ACC112 (cell line): ENCODE data around the gene PIGV.

Experiments used
- H2AFZ ChIP-seq: fragments of 200-600 bp; sonication (generic); one replicate; pipeline ENCODE4 v1.6.0; 2017; ENCODE audit warnings: antibody characterized with exemption, low read length; ENCODE audit not compliant: unreplicated experiment
- H3K27ac ChIP-seq: fragments of 200-600 bp; sonication (generic); 2 replicates; pipeline ENCODE4 v1.5.1; 2014; ENCODE audit warnings: low read depth, mild to moderate bottlenecking, antibody characterized with exemption, low read length, moderate library complexity
- H3K27me3 ChIP-seq: fragments of 200-600 bp; sonication (generic); 2 replicates; pipeline ENCODE4 v1.6.1; 2014; ENCODE audit warnings: mild to moderate bottlenecking, antibody characterized with exemption, low read length, moderate library complexity, mixed read lengths; ENCODE audit not compliant: insufficient read depth
- H3K36me3 ChIP-seq: fragments of 200-600 bp; sonication (generic); 2 replicates; pipeline ENCODE4 v1.6.1; 2016; ENCODE audit warnings: mild to moderate bottlenecking, antibody characterized with exemption, low read length, moderate library complexity, mixed read lengths; ENCODE audit not compliant: insufficient read depth
- H3K4me1 ChIP-seq: fragments of 200-600 bp; sonication (generic); one replicate; pipeline ENCODE4 v1.6.1; 2016; ENCODE audit warnings: low read length, mixed read lengths; ENCODE audit not compliant: insufficient read depth, unreplicated experiment, control insufficient read depth
- H3K4me3 ChIP-seq: fragments of 200-600 bp; sonication (generic); 2 replicates; pipeline ENCODE4 v1.5.1; 2014; ENCODE audit warnings: mild to moderate bottlenecking, low read depth, low read length
- H3K79me2 ChIP-seq: fragments of 200-600 bp; sonication (generic); one replicate; pipeline ENCODE4 v1.6.0; 2016; ENCODE audit warnings: low read length; ENCODE audit not compliant: control insufficient read depth, unreplicated experiment, insufficient read depth

Gene PIGV

GRCh38 chr1:26750428-26750827 lies 37.3 kb upstream of the PIGV start:
- Histone ChIP-seq H3K79me2 (peaks cover 67% of the 10 kb centered on the region), H3K36me3 (peaks cover 23% of the 10 kb centered on the region; the same call in 1 of the 2 replicates), H3K27ac (no peak overlapping the region), H3K4me1 (peaks cover 23% of the 10 kb centered on the region), H2AFZ (no peak overlapping the region), H3K4me3 (no peak overlapping the region), H3K27me3 (no peaks in the 10 kb centered on the region)

GRCh38 chr1:26752519-26752918 lies 35.2 kb upstream of the PIGV start:
- Histone ChIP-seq H3K79me2 (peaks cover 56% of the 10 kb centered on the region), H3K27me3 (no peaks in the 10 kb centered on the region), H3K36me3 (peaks cover 20% of the 10 kb centered on the region; the same call in 1 of the 2 replicates), H3K4me1 (peaks cover 19% of the 10 kb centered on the region), H3K27ac (no peak overlapping the region), H2AFZ (no peak overlapping the region), H3K4me3 (no peak overlapping the region)

GRCh38 chr1:26754086-26754874 lies 33.5 kb upstream of the PIGV start:
- no peak overlapping the region for H3K27ac ChIP-seq
- no peaks in the 10 kb centered on the region for H3K27me3 ChIP-seq
- H3K79me2 ChIP-seq, result peaks cover 55% of the 10 kb centered on the region
- H3K36me3 ChIP-seq, result peaks cover 28% of the 10 kb centered on the region; the same call in 1 of the 2 replicates
- no peak overlapping the region for H3K4me3 ChIP-seq
- peaks cover 19% of the 10 kb centered on the region for H3K4me1 ChIP-seq
- H2AFZ ChIP-seq, result no peak overlapping the region

- Histone ChIP-seq H3K36me3 (peaks cover 31% of the 10 kb centered on the region), H3K4me3 (no peak overlapping the region), H2AFZ (no peak overlapping the region), H3K79me2 (peaks cover 19% of the 10 kb centered on the region), H3K27ac (no peak overlapping the region), H3K27me3 (no peaks in the 10 kb centered on the region), H3K4me1 (peaks cover 4% of the 10 kb centered on the region)
These were observed 29.4 kb upstream of the PIGV start for GRCh38 chr1:26758358-26758757.

- H3K27me3 ChIP-seq, result no peaks in the 10 kb centered on the region
- no peak overlapping the region for H3K27ac ChIP-seq
- H3K36me3 ChIP-seq, result peaks cover 33% of the 10 kb centered on the region
- no peak overlapping the region for H2AFZ ChIP-seq
- H3K4me1 ChIP-seq, result peaks cover 3% of the 10 kb centered on the region
- H3K4me3 ChIP-seq, result no peak overlapping the region
- peaks cover 18% of the 10 kb centered on the region for H3K79me2 ChIP-seq
These were observed 28.2 kb upstream of the PIGV start for GRCh38 chr1:26759531-26759930.

GRCh38 chr1:26761217-26761616 lies 26.5 kb upstream of the PIGV start:
- no peak overlapping the region for H3K27ac ChIP-seq
- no peak overlapping the region for H3K4me3 ChIP-seq
- H3K27me3 ChIP-seq, result no peaks in the 10 kb centered on the region
- peaks cover 38% of the 10 kb centered on the region for H3K36me3 ChIP-seq
- H2AFZ ChIP-seq, result no peak overlapping the region
- peaks cover 6% of the 10 kb centered on the region for H3K79me2 ChIP-seq
- H3K4me1 ChIP-seq, result peaks cover 3% of the 10 kb centered on the region

GRCh38 chr1:26767714-26768113 lies 20.0 kb upstream of the PIGV start:
- H3K4me3 ChIP-seq, result no peak overlapping the region
- H2AFZ ChIP-seq, result no peak overlapping the region
- no peaks in the 10 kb centered on the region for H3K79me2 ChIP-seq
- peaks cover 45% of the 10 kb centered on the region for H3K36me3 ChIP-seq
- H3K27me3 ChIP-seq, result no peaks in the 10 kb centered on the region
- no peak overlapping the region for H3K27ac ChIP-seq
- H3K4me1 ChIP-seq, result peaks cover 45% of the 10 kb centered on the region

- peaks cover 44% of the 10 kb centered on the region for H3K36me3 ChIP-seq
- no peaks in the 10 kb centered on the region for H3K79me2 ChIP-seq
- no peak overlapping the region for H3K4me3 ChIP-seq
- H3K27ac ChIP-seq, result peak overlapping the region; percentile 54
- no peak overlapping the region for H2AFZ ChIP-seq
- peaks cover 56% of the 10 kb centered on the region for H3K4me1 ChIP-seq
- no peaks in the 10 kb centered on the region for H3K27me3 ChIP-seq
These were observed 19.0 kb upstream of the PIGV start for GRCh38 chr1:26768755-26769154.

GRCh38 chr1:26771285-26771642 lies 16.5 kb upstream of the PIGV start:
- no peaks in the 10 kb centered on the region for H3K27me3 ChIP-seq
- H2AFZ ChIP-seq, result no peak overlapping the region
- peak overlapping the region; percentile 34; the same call in 1 of the 2 replicates for H3K4me3 ChIP-seq
- H3K79me2 ChIP-seq, result no peaks in the 10 kb centered on the region
- peaks cover 58% of the 10 kb centered on the region for H3K36me3 ChIP-seq
- H3K27ac ChIP-seq, result peak overlapping the region; percentile 99
- H3K4me1 ChIP-seq, result peaks cover 56% of the 10 kb centered on the region

GRCh38 chr1:26771643-26772321 lies 16.0 kb upstream of the PIGV start:
- no peak overlapping the region for H2AFZ ChIP-seq
- peaks cover 57% of the 10 kb centered on the region for H3K36me3 ChIP-seq
- H3K27ac ChIP-seq, result peak overlapping the region; percentile 99
- no peaks in the 10 kb centered on the region for H3K79me2 ChIP-seq
- H3K27me3 ChIP-seq, result no peaks in the 10 kb centered on the region
- H3K4me1 ChIP-seq, result peaks cover 56% of the 10 kb centered on the region
- peak overlapping the region; percentile 40; the same call in 1 of the 2 replicates for H3K4me3 ChIP-seq

GRCh38 chr1:26772687-26773086 lies 15.1 kb upstream of the PIGV start:
- H3K27ac ChIP-seq, result peak overlapping the region; percentile 99
- peak overlapping the region; percentile 40; the same call in 1 of the 2 replicates for H3K4me3 ChIP-seq
- no peaks in the 10 kb centered on the region for H3K27me3 ChIP-seq
- H3K79me2 ChIP-seq, result no peaks in the 10 kb centered on the region
- H3K36me3 ChIP-seq, result peaks cover 52% of the 10 kb centered on the region
- no peak overlapping the region for H2AFZ ChIP-seq
- H3K4me1 ChIP-seq, result peaks cover 53% of the 10 kb centered on the region
